Measurements from ENCODE around the gene POPDC3. TPM values are rescaled to one million over a fixed set of nuclear protein-coding genes. Genes with fewer than 3 reads are reported as not detected.

POPDC3 gene
- total RNA-seq, 4 donors from 2014 or later = 1.5 TPM; not detected in 3

DNA sequence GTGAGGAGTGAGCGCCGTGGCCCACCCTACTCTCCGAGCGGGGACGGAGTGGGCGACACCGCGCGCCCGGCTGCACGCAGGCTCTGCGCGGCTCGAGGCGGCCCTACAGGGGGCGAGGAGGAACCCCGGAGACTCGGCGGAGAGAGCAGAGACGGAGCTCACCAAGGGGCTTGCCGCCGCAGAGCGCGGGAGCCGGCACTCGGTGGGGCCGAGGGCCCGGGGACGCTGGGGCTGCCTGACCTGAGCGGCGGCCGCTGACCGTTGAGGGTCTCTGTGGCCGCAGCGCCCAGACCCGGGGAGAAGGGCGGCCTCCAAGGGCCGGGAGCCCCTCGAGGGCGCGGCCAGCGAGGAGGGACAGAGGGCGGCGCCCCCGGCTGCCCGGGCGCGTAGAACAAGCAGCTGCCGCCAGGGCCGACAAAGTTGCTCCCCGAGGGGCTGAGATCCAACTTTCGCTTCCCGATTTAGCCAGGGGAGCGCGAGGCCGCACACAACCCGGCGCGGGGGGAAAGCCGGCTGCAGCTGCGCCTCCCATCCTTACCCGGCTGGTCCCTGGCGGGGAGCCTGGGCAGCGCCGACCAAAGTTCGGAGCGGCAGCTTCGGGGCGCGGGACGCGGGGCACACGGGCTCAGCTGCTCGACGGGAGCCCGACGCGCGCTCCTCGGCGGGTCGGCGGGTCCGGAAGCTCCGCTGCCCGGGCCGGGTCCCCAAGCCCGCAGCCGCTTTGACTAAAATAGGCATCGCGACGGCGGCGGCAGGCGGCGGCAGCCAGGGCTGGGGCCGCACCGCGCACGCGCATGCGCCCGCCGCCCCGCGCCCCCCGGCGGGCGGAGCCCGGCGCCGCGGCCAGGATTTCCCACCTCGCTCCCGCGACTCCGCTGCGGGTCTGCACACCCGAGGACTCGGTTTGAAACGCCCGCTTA, 43.1 kb downstream of the POPDC3 start:
- ATAC-seq = peak; percentile 86
- 0% methylated on average over 7 of the region's 122 CpGs; no CpG with 5 or more reads in 1 of the 2 donors for WGBS, 2 donors (ENCODE audit: low coverage in 1 of 2)
- H3K27ac ChIP-seq = peak overlapping the region; percentile 81 to 89 (median 89)
- no peaks in the 10 kb centered on the region for H3K27me3 ChIP-seq
- H3K4me1 ChIP-seq = peaks cover 0 to 28% (median 0%) of the 10 kb centered on the region in 3 donors
- H3K36me3 ChIP-seq = no peaks in the 10 kb centered on the region
- H3K9me3 ChIP-seq = no peaks in the 10 kb centered on the region
- TF ChIP-seq POLR2AphosphoS5 (IDR thresholded peaks at IDR 0.05) (no peak), EP300 (IDR thresholded peaks at IDR 0.05) (no peak), POLR2A (IDR thresholded peaks at IDR 0.05) (peak; percentile 7 to 49)
- TF ChIP-seq, protein P1, sequence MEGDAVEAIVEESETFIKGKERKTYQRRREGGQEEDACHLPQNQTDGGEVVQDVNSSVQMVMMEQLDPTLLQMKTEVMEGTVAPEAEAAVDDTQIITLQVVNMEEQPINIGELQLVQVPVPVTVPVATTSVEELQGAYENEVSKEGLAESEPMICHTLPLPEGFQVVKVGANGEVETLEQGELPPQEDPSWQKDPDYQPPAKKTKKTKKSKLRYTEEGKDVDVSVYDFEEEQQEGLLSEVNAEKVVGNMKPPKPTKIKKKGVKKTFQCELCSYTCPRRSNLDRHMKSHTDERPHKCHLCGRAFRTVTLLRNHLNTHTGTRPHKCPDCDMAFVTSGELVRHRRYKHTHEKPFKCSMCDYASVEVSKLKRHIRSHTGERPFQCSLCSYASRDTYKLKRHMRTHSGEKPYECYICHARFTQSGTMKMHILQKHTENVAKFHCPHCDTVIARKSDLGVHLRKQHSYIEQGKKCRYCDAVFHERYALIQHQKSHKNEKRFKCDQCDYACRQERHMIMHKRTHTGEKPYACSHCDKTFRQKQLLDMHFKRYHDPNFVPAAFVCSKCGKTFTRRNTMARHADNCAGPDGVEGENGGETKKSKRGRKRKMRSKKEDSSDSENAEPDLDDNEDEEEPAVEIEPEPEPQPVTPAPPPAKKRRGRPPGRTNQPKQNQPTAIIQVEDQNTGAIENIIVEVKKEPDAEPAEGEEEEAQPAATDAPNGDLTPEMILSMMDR (IDR thresholded peaks at IDR 0.05) = peak; percentile 15 to 46 (median 40)
- peak overlapping the region; percentile 70 to 93 for H3K4me3 ChIP-seq

DNA sequence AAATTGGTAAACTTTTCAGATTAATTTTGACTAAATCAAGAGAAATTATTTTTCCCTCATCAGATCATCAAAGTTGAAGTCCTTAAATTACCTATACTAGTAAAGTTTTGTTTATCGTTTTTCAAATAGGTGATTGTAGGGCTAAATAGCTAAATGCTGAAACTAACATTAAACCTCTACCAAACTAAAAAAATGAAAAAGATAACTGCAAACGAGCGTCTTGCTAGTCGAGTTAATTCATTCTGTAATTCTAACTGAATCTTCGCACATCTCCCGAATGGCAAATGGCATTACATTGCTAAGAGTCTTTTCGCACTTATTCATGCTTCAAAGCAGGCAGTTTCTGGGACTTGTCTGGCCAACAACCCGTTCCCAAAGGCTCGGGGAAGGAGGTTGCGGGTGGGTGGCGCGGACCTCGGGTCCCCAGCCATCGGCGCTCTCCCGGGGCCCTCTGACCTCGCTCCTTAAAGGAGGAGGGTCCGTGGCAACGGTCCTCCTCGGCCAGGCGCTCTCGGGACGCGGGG, 43.8 kb downstream of the POPDC3 start:
- H3K27ac ChIP-seq = peak overlapping the region; percentile 81 to 89 (median 89)
- no peaks in the 10 kb centered on the region for H3K27me3 ChIP-seq
- WGBS, 2 donors (ENCODE audit: low coverage in 1 of 2) = 17 to 27% methylated on average over 6 to 7 of the region's 24 CpGs
- no peaks in the 10 kb centered on the region for H3K9me3 ChIP-seq
- H3K4me1 ChIP-seq = peaks cover 0 to 28% (median 0%) of the 10 kb centered on the region in 3 donors
- no peaks in the 10 kb centered on the region for H3K36me3 ChIP-seq
- TF ChIP-seq POLR2A (IDR thresholded peaks at IDR 0.05) (no peak), EP300 (IDR thresholded peaks at IDR 0.05) (no peak), POLR2AphosphoS5 (IDR thresholded peaks at IDR 0.05) (no peak)
- TF ChIP-seq, protein P1 (IDR thresholded peaks at IDR 0.05) = no peak
- H3K4me3 ChIP-seq = peak overlapping the region; percentile 70 to 93
- peak; percentile 8 for ATAC-seq

DNA sequence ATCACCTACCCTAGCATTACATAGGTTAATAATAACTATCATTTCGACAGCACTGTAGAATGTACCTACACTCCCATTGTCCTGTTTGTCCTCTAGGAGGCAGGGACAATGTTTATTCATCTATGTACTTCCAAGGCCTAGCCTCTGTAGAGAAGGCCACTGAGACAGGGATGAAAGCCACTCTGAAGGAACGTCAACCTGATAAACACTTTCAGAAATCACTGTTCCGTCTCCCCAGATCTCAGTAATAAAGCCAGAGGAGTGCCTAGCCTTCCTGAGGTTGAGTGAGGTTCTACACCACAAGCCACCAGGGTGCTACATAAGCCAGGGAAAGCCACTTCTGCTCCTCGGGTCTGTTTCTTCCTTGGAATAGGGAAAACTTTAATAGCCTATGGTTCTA, 44.8 kb downstream of the POPDC3 start:
- H3K36me3 ChIP-seq = no peaks in the 10 kb centered on the region
- peaks cover 0 to 28% (median 0%) of the 10 kb centered on the region in 3 donors for H3K4me1 ChIP-seq
- no peak for ATAC-seq
- no peaks in the 10 kb centered on the region for H3K9me3 ChIP-seq
- H3K27ac ChIP-seq = no peak overlapping the region
- H3K27me3 ChIP-seq = no peaks in the 10 kb centered on the region
- TF ChIP-seq POLR2A (IDR thresholded peaks at IDR 0.05) (no peak), POLR2AphosphoS5 (IDR thresholded peaks at IDR 0.05) (no peak), EP300 (IDR thresholded peaks at IDR 0.05) (no peak)
- TF ChIP-seq, protein P1 (IDR thresholded peaks at IDR 0.05) = no peak
- peak overlapping the region; percentile 70 to 93 for H3K4me3 ChIP-seq
- 31 to 56% methylated on average over 3 to 4 of the region's 4 CpGs for WGBS, 2 donors (ENCODE audit: low coverage in 1 of 2)

DNA sequence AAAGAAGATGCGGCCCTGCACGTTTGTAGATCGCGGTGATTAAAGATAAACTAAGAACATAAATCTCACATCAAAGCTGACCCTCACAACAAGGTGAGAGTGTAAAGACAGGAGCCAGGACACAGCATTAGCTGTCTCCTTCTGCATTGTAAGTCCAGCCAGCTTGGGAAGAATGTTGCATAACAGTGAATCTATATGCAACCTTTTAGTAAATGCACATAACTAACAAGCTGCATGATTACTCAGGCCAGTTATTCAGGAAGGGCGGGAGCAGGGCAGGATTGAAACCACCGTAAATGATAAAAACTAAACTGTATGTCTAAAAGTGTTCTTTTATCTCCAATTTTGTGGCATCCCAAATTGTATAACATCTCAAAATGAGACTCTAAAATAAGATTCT, 57.1 kb downstream of the POPDC3 start:
- Histone ChIP-seq H3K9me3 (no peaks in the 10 kb centered on the region), H3K4me1 (no peaks in the 10 kb centered on the region), H3K27ac (no peak overlapping the region), H3K27me3 (no peaks in the 10 kb centered on the region), H3K36me3 (peaks cover 0 to 84% of the 10 kb centered on the region in 2 donors), H3K4me3 (no peak overlapping the region)
- no peak for ATAC-seq
- TF ChIP-seq, protein P1 (IDR thresholded peaks at IDR 0.05) = no peak
- TF ChIP-seq POLR2AphosphoS5 (IDR thresholded peaks at IDR 0.05) (no peak), EP300 (IDR thresholded peaks at IDR 0.05) (no peak), POLR2A (IDR thresholded peaks at IDR 0.05) (no peak)
- WGBS, 2 donors (ENCODE audit: low coverage in 1 of 2) = 65 to 76% methylated on average over 4 to 6 of the region's 6 CpGs
